CD14-positive monocyte (primary cell): ENCODE results near the gene GRXCR1. TPM values are rescaled to one million over a fixed set of nuclear protein-coding genes. Genes with fewer than 3 reads are reported as not detected.

Experiments
- DNase-seq, 3 donors: peaks; one replicate each; pipeline ENCODE4 v3.0.0-alpha.2; 2011 to 2022
- H2AFZ ChIP-seq: 2 replicates; pipeline ENCODE4 v1.6.0; 2012; ENCODE audit warnings: mild to moderate bottlenecking, low read depth, low read length, inconsistent platforms; ENCODE audit not compliant: insufficient read depth, poor library complexity, severe bottlenecking
- H3K27ac ChIP-seq, 2 donors: 1 replicate in 1 of 2; 2 replicates in 1 of 2; pipeline ENCODE4 v1.5.1; 2012 to 2013; ENCODE audit warnings: low read length in 2 of 2, control low read depth in 1 of 2, inconsistent platforms in 1 of 2, low read depth in 1 of 2, mild to moderate bottlenecking in 1 of 2
- H3K27me3 ChIP-seq, 2 donors: one replicate each; pipeline versions ENCODE4 v1.6.0 to v1.6.1; 2011 to 2013; ENCODE audit warnings: low read length in 2 of 2; ENCODE audit not compliant: control insufficient read depth in 2 of 2, insufficient read depth in 2 of 2
- H3K36me3 ChIP-seq, 2 donors: replicated peaks in 1 of 2; 1 replicate in 1 of 2; 2 replicates in 1 of 2; pipeline versions ENCODE4 v1.5.1 to v1.6.1; 2012 to 2013; ENCODE audit warnings: low read length in 2 of 2, control low read depth in 1 of 2, inconsistent platforms in 1 of 2, mild to moderate bottlenecking in 1 of 2; ENCODE audit not compliant: insufficient read depth in 2 of 2, control insufficient read depth in 1 of 2
- H3K4me1 ChIP-seq, 2 donors: 1 replicate in 1 of 2; 2 replicates in 1 of 2; pipeline versions ENCODE4 v1.5.1 to v1.6.1; 2012 to 2013; ENCODE audit warnings: low read length in 2 of 2, control low read depth in 1 of 2, inconsistent platforms in 1 of 2, mild to moderate bottlenecking in 1 of 2, moderate library complexity in 1 of 2; ENCODE audit not compliant: insufficient read depth in 2 of 2, control insufficient read depth in 1 of 2
- H3K4me2 ChIP-seq: replicated peaks from 2 replicates; pipeline ENCODE3; 2012; ENCODE audit warnings: low read length, moderate library complexity, mild to moderate bottlenecking; ENCODE audit not compliant: poor library complexity, severe bottlenecking; ENCODE audit errors: extremely low read depth
- H3K4me3 ChIP-seq, 3 experiments: fragments of 200-600 bp in 1 of 3; sonication (generic) in 1 of 3; replicated peaks in 1 of 3; 1 replicate in 2 of 3; 2 replicates in 1 of 3; pipeline ENCODE4 v1.5.1; 2011 to 2013; ENCODE audit warnings: low read length in 3 of 3, mild to moderate bottlenecking in 3 of 3, control low read depth in 2 of 3, low read depth in 2 of 3, inconsistent platforms in 1 of 3, moderate library complexity in 1 of 3
- H3K79me2 ChIP-seq: 2 replicates; pipeline ENCODE4 v1.6.0; 2012; ENCODE audit warnings: mild to moderate bottlenecking, control low read depth, inconsistent platforms, low read length, moderate library complexity; ENCODE audit not compliant: insufficient read depth
- H3K9ac ChIP-seq: 2 replicates; pipeline ENCODE4 v1.6.0; 2017; ENCODE audit warnings: low read length, mild to moderate bottlenecking; ENCODE audit not compliant: insufficient read depth, poor library complexity, severe bottlenecking
- H3K9me3 ChIP-seq, 2 donors: replicated peaks in 1 of 2; 1 replicate in 1 of 2; 2 replicates in 1 of 2; pipeline versions ENCODE4 v1.5.1 to v1.6.1; 2012 to 2013; ENCODE audit warnings: low read length in 2 of 2, control low read depth in 1 of 2; ENCODE audit not compliant: control insufficient read depth in 1 of 2, insufficient read depth in 1 of 2
- H4K20me1 ChIP-seq: 2 replicates; pipeline ENCODE4 v1.6.0; 2012; ENCODE audit warnings: mild to moderate bottlenecking, low read length, control low read depth, moderate library complexity; ENCODE audit not compliant: insufficient read depth
- H3K27ac Mint-ChIP-seq, 7 donors: one replicate each; pipeline ENCODE4 v1.8.0; 2020; ENCODE audit warnings: mild to moderate bottlenecking in 7 of 7, mixed read lengths in 7 of 7, moderate library complexity in 6 of 7, inconsistent platforms in 2 of 7
- H3K27me3 Mint-ChIP-seq, 3 donors: one replicate each; pipeline ENCODE4 v1.8.0; 2021 to 2022; ENCODE audit warnings: low read depth in 3 of 3, mild to moderate bottlenecking in 3 of 3, mixed read lengths in 3 of 3, moderate library complexity in 3 of 3, inconsistent platforms in 1 of 3
- H3K36me3 Mint-ChIP-seq, 2 donors: one replicate each; pipeline ENCODE4 v1.8.0; 2020; ENCODE audit warnings: mixed read lengths in 2 of 2, inconsistent platforms in 1 of 2, mild to moderate bottlenecking in 1 of 2
- H3K4me1 Mint-ChIP-seq: one replicate; pipeline ENCODE4 v1.8.0; 2020; ENCODE audit warnings: mild to moderate bottlenecking, mixed read lengths
- H3K4me3 Mint-ChIP-seq, 2 donors: one replicate each; pipeline ENCODE4 v1.8.0; 2020; ENCODE audit warnings: mild to moderate bottlenecking in 2 of 2, mixed read lengths in 2 of 2, moderate library complexity in 1 of 2
- H3K9me3 Mint-ChIP-seq, 7 donors: one replicate each; pipeline ENCODE4 v1.8.0; 2020 to 2022; ENCODE audit warnings: mixed read lengths in 7 of 7, mild to moderate bottlenecking in 6 of 7, moderate library complexity in 6 of 7, inconsistent platforms in 2 of 7
- WGBS: methylation state at CpG from one replicate; pipeline ENCODE4 v1.1.5; 2013; ENCODE audit warnings: missing lambda C conversion rate; ENCODE audit not compliant: insufficient coverage; 5-methylcytosine and 5-hydroxymethylcytosine counted together
- intact Hi-C, 2 donors: fragments of 100-400 bp; cut with micrococcal nuclease; formaldehyde crosslinking; loops; one replicate each; pipeline versions ENCODE4 v1.15.0 to v1.15.1; 2023
- polyA plus RNA-seq, 3 donors: library from polyadenylated mRNA; depleted of rRNA in 1 of 3; unstranded in 2 of 3; stranded (reverse) in 1 of 3; fragments of 300-500 nt in 2 of 3; fragments of >200 nt in 1 of 3; fragmentation: Illumina TruSeq in 2 of 3; gene quantifications; 1 replicate in 2 of 3; 2 replicates in 1 of 3; pipeline ENCODE4 v1.2.3, GENCODE V29; 2012 to 2021
- TF ChIP-seq, protein P1 (sequence below): fragments of 200-600 bp; IDR thresholded peaks from one replicate; pipeline ENCODE4 v1.8.0; 2022; ENCODE audit warnings: antibody characterized with exemption, mild to moderate bottlenecking

GRXCR1 gene
- polyA plus RNA-seq, 3 donors: not detected

DNA sequence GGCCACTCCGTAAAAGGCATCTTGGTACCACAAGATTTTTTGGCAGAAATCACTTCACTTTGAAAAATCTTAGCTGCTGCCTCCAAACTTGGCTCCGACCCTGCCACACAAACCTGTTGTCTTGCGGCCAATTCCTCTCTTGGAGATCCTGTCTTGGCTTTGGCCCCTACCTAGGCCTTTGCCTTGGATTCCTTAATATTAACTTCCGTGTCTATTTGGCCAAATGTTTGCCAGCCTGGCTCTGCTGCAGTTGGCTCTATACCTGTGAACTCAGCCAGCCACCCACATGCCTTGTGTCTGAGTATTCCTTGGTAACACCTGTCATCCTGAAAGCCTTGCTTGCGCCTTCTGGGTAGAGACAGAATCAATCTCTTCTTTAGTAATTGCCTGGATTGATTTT, 12.5 kb downstream of the GRXCR1 start:
- no peaks in the 10 kb centered on the region for H3K4me1 ChIP-seq
- 87% methylated on average over 4 of the region's 5 CpGs for WGBS
- no peak overlapping the region for H3K9ac ChIP-seq
- peaks cover 0 to 5% of the 10 kb centered on the region in 2 donors for H3K9me3 ChIP-seq
- H3K9me3 Mint-ChIP-seq: peaks cover 3 to 14% (median 6%) of the 10 kb centered on the region in 7 donors
- no peak overlapping the region for H3K4me2 ChIP-seq
- no peaks in the 10 kb centered on the region for H3K27me3 ChIP-seq
- DNase-seq: no peak
- no peak overlapping the region for H2AFZ ChIP-seq
- intact Hi-C loops: no loop called here
- H3K36me3 Mint-ChIP-seq: no peaks in the 10 kb centered on the region
- TF ChIP-seq, protein P1, sequence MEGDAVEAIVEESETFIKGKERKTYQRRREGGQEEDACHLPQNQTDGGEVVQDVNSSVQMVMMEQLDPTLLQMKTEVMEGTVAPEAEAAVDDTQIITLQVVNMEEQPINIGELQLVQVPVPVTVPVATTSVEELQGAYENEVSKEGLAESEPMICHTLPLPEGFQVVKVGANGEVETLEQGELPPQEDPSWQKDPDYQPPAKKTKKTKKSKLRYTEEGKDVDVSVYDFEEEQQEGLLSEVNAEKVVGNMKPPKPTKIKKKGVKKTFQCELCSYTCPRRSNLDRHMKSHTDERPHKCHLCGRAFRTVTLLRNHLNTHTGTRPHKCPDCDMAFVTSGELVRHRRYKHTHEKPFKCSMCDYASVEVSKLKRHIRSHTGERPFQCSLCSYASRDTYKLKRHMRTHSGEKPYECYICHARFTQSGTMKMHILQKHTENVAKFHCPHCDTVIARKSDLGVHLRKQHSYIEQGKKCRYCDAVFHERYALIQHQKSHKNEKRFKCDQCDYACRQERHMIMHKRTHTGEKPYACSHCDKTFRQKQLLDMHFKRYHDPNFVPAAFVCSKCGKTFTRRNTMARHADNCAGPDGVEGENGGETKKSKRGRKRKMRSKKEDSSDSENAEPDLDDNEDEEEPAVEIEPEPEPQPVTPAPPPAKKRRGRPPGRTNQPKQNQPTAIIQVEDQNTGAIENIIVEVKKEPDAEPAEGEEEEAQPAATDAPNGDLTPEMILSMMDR: no peak
- no peaks in the 10 kb centered on the region for H3K79me2 ChIP-seq
- no peaks in the 10 kb centered on the region for H4K20me1 ChIP-seq
- no peak overlapping the region for H3K4me3 Mint-ChIP-seq
- H3K27ac ChIP-seq: no peak overlapping the region
- H3K36me3 ChIP-seq: no peaks in the 10 kb centered on the region
- no peak overlapping the region for H3K4me3 ChIP-seq
- peaks cover 0 to 2% (median 1%) of the 10 kb centered on the region in 3 donors for H3K27me3 Mint-ChIP-seq
- peak overlapping the region in 1 of 7 donors; percentile 46 for H3K27ac Mint-ChIP-seq
- no peaks in the 10 kb centered on the region for H3K4me1 Mint-ChIP-seq

DNA sequence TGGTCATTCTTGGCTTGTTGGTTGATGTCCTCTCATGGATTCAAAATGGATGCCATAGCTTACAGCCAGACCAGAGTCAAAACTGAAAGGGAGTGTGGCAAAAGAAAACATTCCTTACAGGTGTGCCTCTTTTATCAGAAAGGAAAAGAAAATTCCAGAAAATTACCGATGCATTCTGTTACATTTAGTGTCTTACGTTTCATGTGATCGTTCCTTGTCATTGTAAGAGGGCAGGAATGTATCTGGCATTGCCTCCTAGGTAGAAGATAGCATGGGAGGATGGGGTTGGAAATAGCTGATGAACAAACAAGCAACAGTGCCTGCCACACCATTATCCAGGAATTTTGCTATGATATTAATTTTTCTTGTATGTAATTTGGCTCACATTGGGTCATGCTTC, 13.1 kb downstream of the GRXCR1 start:
- Histone ChIP-seq H3K79me2 (no peaks in the 10 kb centered on the region), H3K4me3 (no peak overlapping the region), H3K4me1 (no peaks in the 10 kb centered on the region), H3K4me2 (no peak overlapping the region), H3K9me3 (peaks cover 0 to 5% of the 10 kb centered on the region in 2 donors), H4K20me1 (no peaks in the 10 kb centered on the region), H3K27ac (no peak overlapping the region), H3K36me3 (no peaks in the 10 kb centered on the region), H3K27me3 (no peaks in the 10 kb centered on the region), H2AFZ (no peak overlapping the region), H3K9ac (no peak overlapping the region)
- WGBS: 100% methylated on average over 2 of the region's 3 CpGs
- H3K4me1 Mint-ChIP-seq: no peaks in the 10 kb centered on the region
- no peak overlapping the region for H3K4me3 Mint-ChIP-seq
- intact Hi-C loops: no loop called here
- TF ChIP-seq, protein P1: no peak
- H3K9me3 Mint-ChIP-seq: peaks cover 3 to 13% (median 6%) of the 10 kb centered on the region in 7 donors
- DNase-seq: no peak
- no peak overlapping the region for H3K27ac Mint-ChIP-seq
- H3K27me3 Mint-ChIP-seq: peaks cover 0 to 1% (median 0%) of the 10 kb centered on the region in 3 donors
- no peaks in the 10 kb centered on the region for H3K36me3 Mint-ChIP-seq
